ENCODE results near the gene NSDHL.

The NSDHL gene

DNA sequence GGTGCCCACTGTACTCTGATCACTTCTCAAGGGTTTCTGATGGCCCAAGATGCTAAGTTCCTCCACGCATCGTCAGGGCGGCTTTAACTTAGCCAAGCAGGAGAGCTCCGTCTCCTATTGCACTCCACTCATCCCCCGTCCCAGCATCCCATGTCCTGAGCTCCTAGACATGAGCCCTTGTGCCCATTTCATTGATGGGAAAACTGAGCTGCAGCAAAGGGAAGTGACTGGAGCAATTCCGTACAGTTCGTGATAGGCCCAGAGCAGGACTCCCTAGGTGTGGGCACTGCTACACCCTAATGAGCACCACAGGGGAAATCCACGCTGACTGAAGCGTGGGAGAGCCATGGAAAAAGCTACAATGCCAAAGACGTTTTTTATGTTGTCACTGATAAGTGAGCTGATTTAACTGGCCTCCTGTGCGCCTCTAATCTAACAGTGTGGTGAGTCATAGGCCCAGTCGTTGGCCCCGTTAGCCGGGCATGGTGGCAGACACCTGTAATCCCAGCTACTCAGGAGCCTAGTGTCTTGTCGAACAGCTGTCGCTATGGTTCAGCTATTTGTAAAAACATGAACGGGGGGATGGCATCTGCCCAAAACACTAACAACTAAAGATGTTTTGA, 14.9 kb downstream of the NSDHL start:
- peaks cover 3% of the 10 kb centered on the region for H3K9me3 ChIP-seq (ENCODE audit: control insufficient read depth, low read length)
- H3K9ac ChIP-seq (ENCODE audit: low read length), result no peak overlapping the region
- H3K4me3 ChIP-seq (ENCODE audit: low read length), result no peak overlapping the region
- no peak for DNase-seq (ENCODE audit: low read depth)
- H3K36me3 ChIP-seq (ENCODE audit: control insufficient read depth, insufficient read depth, low read length, severe bottlenecking), result peaks cover 79% of the 10 kb centered on the region
- H3K4me1 ChIP-seq (ENCODE audit: control insufficient read depth, insufficient read depth, low read length), result no peaks in the 10 kb centered on the region
- H3K27me3 ChIP-seq (replicated peaks; ENCODE audit: control insufficient read depth, insufficient read depth, low read length), result peaks cover 16% of the 10 kb centered on the region

DNA sequence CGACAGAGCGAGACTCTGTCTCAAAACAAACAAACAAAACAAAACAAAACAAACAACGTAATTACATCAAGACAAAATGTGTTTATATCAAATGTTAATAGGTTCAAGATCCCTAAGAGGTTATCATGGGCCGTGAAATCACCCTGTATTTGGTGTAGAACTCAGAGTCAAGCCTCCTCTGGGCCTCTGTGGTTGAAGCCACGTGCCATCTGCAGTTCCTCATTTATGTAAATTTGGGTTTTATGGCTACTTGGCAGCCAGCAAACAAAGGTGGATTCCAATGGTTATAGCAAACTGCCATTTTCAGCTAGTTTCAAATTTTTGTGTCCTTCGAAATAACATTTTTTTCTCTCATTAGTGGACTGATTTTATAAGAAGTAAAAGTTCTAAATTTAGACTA, 16.4 kb downstream of the NSDHL start:
- Histone ChIP-seq H3K4me1 (ENCODE audit: control insufficient read depth, insufficient read depth, low read length) (no peaks in the 10 kb centered on the region), H3K4me3 (ENCODE audit: low read length) (no peak overlapping the region), H3K36me3 (ENCODE audit: control insufficient read depth, insufficient read depth, low read length, severe bottlenecking) (peaks cover 86% of the 10 kb centered on the region), H3K9me3 (ENCODE audit: control insufficient read depth, low read length) (peaks cover 3% of the 10 kb centered on the region), H3K9ac (ENCODE audit: low read length) (no peak overlapping the region), H3K27me3 (replicated peaks; ENCODE audit: control insufficient read depth, insufficient read depth, low read length) (peaks cover 16% of the 10 kb centered on the region)
- DNase-seq (ENCODE audit: low read depth), result no peak

DNA sequence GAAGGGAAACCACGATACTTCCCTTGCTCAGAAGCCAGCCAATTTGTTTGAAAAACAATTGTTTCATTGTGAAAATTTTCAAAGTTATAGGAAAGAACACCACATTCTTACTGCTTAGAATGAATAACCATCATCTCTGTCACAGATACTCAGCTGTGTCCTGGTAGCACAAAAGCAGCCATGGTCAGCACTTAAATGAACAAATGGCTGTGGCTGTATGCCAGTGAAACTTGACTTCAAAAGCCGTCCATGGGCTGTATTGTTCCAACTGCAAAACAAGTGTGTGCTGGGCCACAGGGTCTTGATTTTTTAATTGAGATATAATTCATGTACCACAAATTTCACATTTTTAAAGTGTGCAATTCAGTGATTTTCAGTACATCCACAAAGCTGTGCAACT, 19.6 kb downstream of the NSDHL start:
- no peak for DNase-seq (ENCODE audit: low read depth)
- Histone ChIP-seq H3K4me3 (ENCODE audit: low read length) (no peak overlapping the region), H3K27me3 (replicated peaks; ENCODE audit: control insufficient read depth, insufficient read depth, low read length) (peaks cover 12% of the 10 kb centered on the region), H3K9ac (ENCODE audit: low read length) (no peak overlapping the region), H3K36me3 (ENCODE audit: control insufficient read depth, insufficient read depth, low read length, severe bottlenecking) (peaks cover 82% of the 10 kb centered on the region), H3K4me1 (ENCODE audit: control insufficient read depth, insufficient read depth, low read length) (no peaks in the 10 kb centered on the region), H3K9me3 (ENCODE audit: control insufficient read depth, low read length) (no peaks in the 10 kb centered on the region)

DNA sequence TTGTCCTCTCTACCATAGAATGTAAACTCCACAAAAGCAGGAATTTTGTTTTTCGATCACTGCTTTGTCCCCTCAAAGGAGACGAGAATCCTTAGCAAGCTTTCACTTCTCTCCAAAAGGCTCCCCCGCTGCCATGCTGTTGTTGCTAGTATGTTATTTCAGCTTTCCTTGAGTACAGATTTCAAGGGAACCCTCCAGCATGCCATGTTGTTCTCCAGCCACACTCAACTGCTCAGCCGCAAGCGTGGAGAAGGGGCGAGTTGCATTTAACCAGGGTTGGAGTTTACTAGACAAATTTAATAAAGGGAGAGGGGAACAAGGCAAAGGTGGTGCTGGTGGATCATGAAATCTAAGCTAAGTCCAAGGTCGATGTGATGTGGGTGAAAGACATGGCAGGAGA, 23.1 kb downstream of the NSDHL start:
- H3K9ac ChIP-seq (ENCODE audit: low read length), result no peak overlapping the region
- peaks cover 5% of the 10 kb centered on the region for H3K27me3 ChIP-seq (replicated peaks; ENCODE audit: control insufficient read depth, insufficient read depth, low read length)
- no peaks in the 10 kb centered on the region for H3K9me3 ChIP-seq (ENCODE audit: control insufficient read depth, low read length)
- no peak overlapping the region for H3K4me3 ChIP-seq (ENCODE audit: low read length)
- H3K4me1 ChIP-seq (ENCODE audit: control insufficient read depth, insufficient read depth, low read length), result no peaks in the 10 kb centered on the region
- H3K36me3 ChIP-seq (ENCODE audit: control insufficient read depth, insufficient read depth, low read length, severe bottlenecking), result peaks cover 76% of the 10 kb centered on the region
- DNase-seq (ENCODE audit: low read depth), result no peak

GRCh38 chrX:152861116-152861515, 30.3 kb downstream of the NSDHL start:
- Histone ChIP-seq H3K9me3 (ENCODE audit: control insufficient read depth, low read length) (no peaks in the 10 kb centered on the region), H3K4me3 (ENCODE audit: low read length) (no peak overlapping the region), H3K36me3 (ENCODE audit: control insufficient read depth, insufficient read depth, low read length, severe bottlenecking) (peaks cover 75% of the 10 kb centered on the region), H3K27me3 (replicated peaks; ENCODE audit: control insufficient read depth, insufficient read depth, low read length) (peaks cover 7% of the 10 kb centered on the region), H3K4me1 (ENCODE audit: control insufficient read depth, insufficient read depth, low read length) (peaks cover 6% of the 10 kb centered on the region), H3K9ac (ENCODE audit: low read length) (no peak overlapping the region)
- peak; percentile 62 for DNase-seq (ENCODE audit: low read depth)

GRCh38 chrX:152861826-152862225, 31.0 kb downstream of the NSDHL start:
- H3K9ac ChIP-seq (ENCODE audit: low read length), result no peak overlapping the region
- peaks cover 7% of the 10 kb centered on the region for H3K27me3 ChIP-seq (replicated peaks; ENCODE audit: control insufficient read depth, insufficient read depth, low read length)
- H3K4me1 ChIP-seq (ENCODE audit: control insufficient read depth, insufficient read depth, low read length), result peaks cover 6% of the 10 kb centered on the region
- H3K4me3 ChIP-seq (ENCODE audit: low read length), result no peak overlapping the region
- no peak for DNase-seq (ENCODE audit: low read depth)
- peaks cover 81% of the 10 kb centered on the region for H3K36me3 ChIP-seq (ENCODE audit: control insufficient read depth, insufficient read depth, low read length, severe bottlenecking)
- no peaks in the 10 kb centered on the region for H3K9me3 ChIP-seq (ENCODE audit: control insufficient read depth, low read length)

DNA sequence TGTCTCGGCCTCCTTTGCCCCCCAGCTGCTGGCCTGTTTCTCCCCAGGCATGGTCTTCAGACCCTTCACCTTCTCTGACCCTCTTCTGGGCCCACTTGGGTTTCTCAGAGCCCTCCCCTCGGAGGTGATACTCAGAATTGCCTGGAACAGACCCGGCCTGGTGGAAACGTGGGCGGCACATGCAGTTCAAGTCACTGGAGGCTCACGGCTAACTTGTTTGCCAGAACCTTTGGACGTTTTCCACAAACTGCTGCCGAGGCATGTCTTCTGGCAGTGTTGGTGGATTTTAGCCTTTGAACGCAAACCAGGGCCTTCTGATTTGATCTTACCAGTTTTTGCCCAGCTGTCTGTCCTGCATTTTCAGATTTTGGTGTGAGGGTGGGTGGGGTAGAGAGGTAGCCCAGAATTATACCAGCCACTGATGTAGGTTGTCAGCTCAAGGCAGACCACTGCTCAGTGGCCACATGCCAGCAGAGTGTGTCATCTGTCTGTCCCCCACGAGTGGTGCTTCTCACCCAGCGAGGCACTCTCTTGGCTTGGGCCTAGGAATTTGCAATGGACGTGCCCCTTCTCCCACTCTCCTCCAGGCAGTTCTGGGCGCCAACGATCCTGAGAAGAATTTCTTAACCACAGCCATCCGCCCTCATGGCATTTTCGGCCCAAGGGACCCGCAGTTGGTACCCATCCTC, 34.5 kb downstream of the NSDHL start:
- Histone ChIP-seq H3K9me3 (ENCODE audit: control insufficient read depth, low read length) (no peaks in the 10 kb centered on the region), H3K27me3 (replicated peaks; ENCODE audit: control insufficient read depth, insufficient read depth, low read length) (peaks cover 7% of the 10 kb centered on the region), H3K36me3 (ENCODE audit: control insufficient read depth, insufficient read depth, low read length, severe bottlenecking) (peaks cover 82% of the 10 kb centered on the region), H3K9ac (ENCODE audit: low read length) (no peak overlapping the region), H3K4me1 (ENCODE audit: control insufficient read depth, insufficient read depth, low read length) (peaks cover 6% of the 10 kb centered on the region), H3K4me3 (ENCODE audit: low read length) (no peak overlapping the region)
- DNase-seq (ENCODE audit: low read depth), result no peak

DNA sequence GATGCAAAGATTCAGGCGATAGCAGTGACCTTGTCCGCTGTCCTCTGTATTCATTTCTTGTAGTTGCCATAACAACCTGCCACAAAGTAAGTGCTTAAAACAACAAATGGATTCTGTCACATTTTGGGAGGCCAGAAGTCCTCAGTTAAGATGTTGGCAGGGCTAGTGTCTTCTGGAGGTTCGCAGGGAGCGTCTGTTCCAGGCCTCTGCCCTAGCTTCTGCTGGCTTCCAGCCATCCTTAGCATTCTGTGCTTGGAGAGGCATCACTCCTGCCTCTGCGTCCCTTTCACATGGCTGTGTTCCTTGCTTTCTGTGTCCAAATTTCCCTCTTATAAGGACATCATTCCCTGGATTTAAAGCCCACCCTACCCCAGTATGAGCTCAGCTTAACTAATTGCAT, 35.5 kb downstream of the NSDHL start:
- H3K4me1 ChIP-seq (ENCODE audit: control insufficient read depth, insufficient read depth, low read length), result peaks cover 6% of the 10 kb centered on the region
- H3K9ac ChIP-seq (ENCODE audit: low read length), result no peak overlapping the region
- H3K27me3 ChIP-seq (replicated peaks; ENCODE audit: control insufficient read depth, insufficient read depth, low read length), result peaks cover 4% of the 10 kb centered on the region
- no peak overlapping the region for H3K4me3 ChIP-seq (ENCODE audit: low read length)
- DNase-seq (ENCODE audit: low read depth), result no peak
- H3K9me3 ChIP-seq (ENCODE audit: control insufficient read depth, low read length), result no peaks in the 10 kb centered on the region
- peaks cover 85% of the 10 kb centered on the region for H3K36me3 ChIP-seq (ENCODE audit: control insufficient read depth, insufficient read depth, low read length, severe bottlenecking)

DNA sequence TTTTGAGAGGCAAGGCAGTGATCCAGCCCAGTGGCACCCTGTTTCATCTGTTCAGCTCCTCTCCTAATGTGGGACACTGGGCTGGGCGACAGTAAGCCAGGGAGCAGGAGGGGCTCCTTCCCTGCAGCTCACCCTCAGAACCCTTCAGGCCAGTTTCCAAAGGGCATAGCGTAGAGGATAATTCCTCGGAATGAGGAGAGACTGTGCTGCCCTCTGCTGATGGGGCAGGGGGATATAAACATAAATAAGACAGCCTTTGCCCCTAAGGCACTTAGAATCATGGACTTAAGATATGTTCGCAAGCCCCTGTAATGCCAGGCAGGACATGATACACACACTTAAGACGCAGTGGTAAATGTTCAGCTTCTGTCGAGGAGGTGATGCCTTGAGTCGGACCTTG, 39.1 kb downstream of the NSDHL start:
- H3K4me3 ChIP-seq (ENCODE audit: low read length), result no peak overlapping the region
- H3K9ac ChIP-seq (ENCODE audit: low read length), result no peak overlapping the region
- no peaks in the 10 kb centered on the region for H3K9me3 ChIP-seq (ENCODE audit: control insufficient read depth, low read length)
- no peak for DNase-seq (ENCODE audit: low read depth)
- peaks cover 3% of the 10 kb centered on the region for H3K27me3 ChIP-seq (replicated peaks; ENCODE audit: control insufficient read depth, insufficient read depth, low read length)
- peaks cover 6% of the 10 kb centered on the region for H3K4me1 ChIP-seq (ENCODE audit: control insufficient read depth, insufficient read depth, low read length)
- H3K36me3 ChIP-seq (ENCODE audit: control insufficient read depth, insufficient read depth, low read length, severe bottlenecking), result peaks cover 62% of the 10 kb centered on the region

DNA sequence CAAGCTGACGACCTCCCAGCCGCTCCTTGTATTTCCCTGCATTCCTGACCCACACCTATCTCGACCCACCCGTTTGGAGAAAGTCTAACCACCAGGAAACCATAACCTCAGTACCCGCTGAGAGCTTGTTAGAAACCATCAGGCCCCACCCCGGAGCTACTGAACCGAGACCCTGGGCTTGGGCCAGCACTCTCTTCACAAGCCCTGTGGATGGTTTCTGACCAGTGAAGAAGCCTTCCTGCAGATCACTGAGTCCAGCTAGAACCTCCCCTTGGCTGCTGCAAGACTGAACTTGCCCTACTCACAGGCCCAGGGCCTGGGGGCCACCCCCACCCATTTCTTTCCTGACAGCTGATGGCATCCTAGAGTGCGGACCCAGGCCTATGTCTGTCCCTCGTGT, 40.4 kb downstream of the NSDHL start:
- no peak for DNase-seq (ENCODE audit: low read depth)
- peaks cover 54% of the 10 kb centered on the region for H3K36me3 ChIP-seq (ENCODE audit: control insufficient read depth, insufficient read depth, low read length, severe bottlenecking)
- H3K9me3 ChIP-seq (ENCODE audit: control insufficient read depth, low read length), result peaks cover 4% of the 10 kb centered on the region
- H3K4me1 ChIP-seq (ENCODE audit: control insufficient read depth, insufficient read depth, low read length), result no peaks in the 10 kb centered on the region
- peaks cover 3% of the 10 kb centered on the region for H3K27me3 ChIP-seq (replicated peaks; ENCODE audit: control insufficient read depth, insufficient read depth, low read length)
- H3K4me3 ChIP-seq (ENCODE audit: low read length), result no peak overlapping the region
- H3K9ac ChIP-seq (ENCODE audit: low read length), result no peak overlapping the region

- no peak for DNase-seq (ENCODE audit: low read depth)
- H3K4me3 ChIP-seq (ENCODE audit: low read length), result no peak overlapping the region
- no peak overlapping the region for H3K9ac ChIP-seq (ENCODE audit: low read length)
- peaks cover 4% of the 10 kb centered on the region for H3K27me3 ChIP-seq (replicated peaks; ENCODE audit: control insufficient read depth, insufficient read depth, low read length)
- peaks cover 4% of the 10 kb centered on the region for H3K9me3 ChIP-seq (ENCODE audit: control insufficient read depth, low read length)
- no peaks in the 10 kb centered on the region for H3K4me1 ChIP-seq (ENCODE audit: control insufficient read depth, insufficient read depth, low read length)
- peaks cover 42% of the 10 kb centered on the region for H3K36me3 ChIP-seq (ENCODE audit: control insufficient read depth, insufficient read depth, low read length, severe bottlenecking)
These were observed 41.7 kb downstream of the NSDHL start for GRCh38 chrX:152872522-152872921.

DNA sequence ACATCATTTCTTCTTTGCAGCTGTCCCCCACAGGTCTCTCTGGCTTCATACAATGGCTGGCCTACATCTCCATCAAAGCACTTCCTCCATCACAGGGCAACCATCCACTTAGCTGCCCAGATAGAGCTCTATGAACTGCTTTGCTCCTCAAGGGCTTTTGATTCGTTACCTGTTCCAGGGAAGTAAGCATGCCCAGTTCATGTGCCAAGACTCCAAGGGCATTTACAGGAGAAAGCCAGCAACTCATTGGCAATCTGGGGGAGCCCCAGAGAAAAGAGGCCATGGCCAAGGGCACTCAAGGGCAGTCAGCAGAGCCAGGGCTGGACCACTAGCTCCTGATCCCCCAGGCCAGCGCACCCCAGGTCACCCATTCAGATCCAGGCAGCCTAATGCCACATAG, 42.5 kb downstream of the NSDHL start:
- H3K36me3 ChIP-seq (ENCODE audit: control insufficient read depth, insufficient read depth, low read length, severe bottlenecking), result peaks cover 35% of the 10 kb centered on the region
- H3K4me3 ChIP-seq (ENCODE audit: low read length), result no peak overlapping the region
- H3K27me3 ChIP-seq (replicated peaks; ENCODE audit: control insufficient read depth, insufficient read depth, low read length), result peaks cover 12% of the 10 kb centered on the region
- H3K9me3 ChIP-seq (ENCODE audit: control insufficient read depth, low read length), result peaks cover 4% of the 10 kb centered on the region
- no peaks in the 10 kb centered on the region for H3K4me1 ChIP-seq (ENCODE audit: control insufficient read depth, insufficient read depth, low read length)
- no peak for DNase-seq (ENCODE audit: low read depth)
- H3K9ac ChIP-seq (ENCODE audit: low read length), result no peak overlapping the region
